ENCODE data around the gene DTD2. TPM values are rescaled to one million over a fixed set of nuclear protein-coding genes. Genes with fewer than 3 reads are reported as not detected.

The DTD2 gene
- total and polyA plus RNA-seq, 2 donors (not counting 1 experiment from before 2014, with no cell fraction given), result 25.4 to 40.8 TPM

DNA sequence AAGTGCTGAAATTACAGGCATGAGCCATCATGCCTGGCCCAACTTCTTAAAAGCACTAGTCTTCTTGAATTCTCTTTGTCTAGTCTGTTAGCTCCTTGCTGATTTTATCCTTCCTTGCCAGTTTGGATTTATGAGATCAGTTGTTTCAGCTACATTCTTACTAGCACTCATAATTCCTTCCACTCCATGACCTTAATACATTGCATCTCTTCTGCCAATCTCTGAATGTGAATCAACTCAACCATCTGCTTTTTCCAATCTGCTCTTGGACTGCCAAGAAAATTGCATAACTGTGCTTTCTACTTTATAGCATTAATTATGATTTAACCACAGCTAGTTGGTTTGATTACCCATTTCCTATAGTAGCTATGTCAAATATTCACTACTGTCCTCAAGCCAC is 22.0 kb downstream of the DTD2 start:
- Histone ChIP-seq H4K20me1 (ENCODE audit: control insufficient read depth, extremely low read depth, insufficient read depth, low read length) (no peaks in the 10 kb centered on the region), H3K9ac (ENCODE audit: insufficient read depth, low read length) (no peak overlapping the region), H3K4me3 (replicated peaks in 1 of 4; ENCODE audit: control extremely low read depth in 1 of 4, insufficient read depth in 1 of 4, low read depth in 3 of 4, low read length in 4 of 4) (no peak overlapping the region), H3K27ac (ENCODE audit: insufficient read depth, low read length) (peak overlapping the region; percentile 18), H3K79me2 (ENCODE audit: control insufficient read depth, insufficient read depth, low read length) (no peaks in the 10 kb centered on the region), H2AFZ (ENCODE audit: low read length) (no peak overlapping the region), H3K9me3 (ENCODE audit: control insufficient read depth, insufficient read depth, low read depth, low read length) (no peaks in the 10 kb centered on the region), H3K4me2 (ENCODE audit: extremely low read depth, insufficient read depth, low read length) (peak overlapping the region; percentile 15), H3K4me1 (ENCODE audit: control insufficient read depth, extremely low read depth, insufficient read depth, low read length) (no peaks in the 10 kb centered on the region), H3K27me3 (ENCODE audit: control insufficient read depth, insufficient read depth, low read length) (no peaks in the 10 kb centered on the region), H3K36me3 (ENCODE audit: control insufficient read depth, insufficient read depth, low read length) (no peaks in the 10 kb centered on the region)
- TF ChIP-seq EZH2 (IDR thresholded peaks at IDR 0.05; ENCODE audit: low read length, missing control alignments), result no peak
- TF ChIP-seq, protein P1, sequence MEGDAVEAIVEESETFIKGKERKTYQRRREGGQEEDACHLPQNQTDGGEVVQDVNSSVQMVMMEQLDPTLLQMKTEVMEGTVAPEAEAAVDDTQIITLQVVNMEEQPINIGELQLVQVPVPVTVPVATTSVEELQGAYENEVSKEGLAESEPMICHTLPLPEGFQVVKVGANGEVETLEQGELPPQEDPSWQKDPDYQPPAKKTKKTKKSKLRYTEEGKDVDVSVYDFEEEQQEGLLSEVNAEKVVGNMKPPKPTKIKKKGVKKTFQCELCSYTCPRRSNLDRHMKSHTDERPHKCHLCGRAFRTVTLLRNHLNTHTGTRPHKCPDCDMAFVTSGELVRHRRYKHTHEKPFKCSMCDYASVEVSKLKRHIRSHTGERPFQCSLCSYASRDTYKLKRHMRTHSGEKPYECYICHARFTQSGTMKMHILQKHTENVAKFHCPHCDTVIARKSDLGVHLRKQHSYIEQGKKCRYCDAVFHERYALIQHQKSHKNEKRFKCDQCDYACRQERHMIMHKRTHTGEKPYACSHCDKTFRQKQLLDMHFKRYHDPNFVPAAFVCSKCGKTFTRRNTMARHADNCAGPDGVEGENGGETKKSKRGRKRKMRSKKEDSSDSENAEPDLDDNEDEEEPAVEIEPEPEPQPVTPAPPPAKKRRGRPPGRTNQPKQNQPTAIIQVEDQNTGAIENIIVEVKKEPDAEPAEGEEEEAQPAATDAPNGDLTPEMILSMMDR (conservative IDR thresholded peaks at IDR 0.05 in 1 of 2, IDR thresholded peaks at IDR 0.05 in 1 of 2; ENCODE audit: low read depth in 1 of 2, low read length in 2 of 2), result no peak
- DNase-seq (ENCODE audit: low read depth in 2 of 2), result peak; percentile 50 to 87

DNA sequence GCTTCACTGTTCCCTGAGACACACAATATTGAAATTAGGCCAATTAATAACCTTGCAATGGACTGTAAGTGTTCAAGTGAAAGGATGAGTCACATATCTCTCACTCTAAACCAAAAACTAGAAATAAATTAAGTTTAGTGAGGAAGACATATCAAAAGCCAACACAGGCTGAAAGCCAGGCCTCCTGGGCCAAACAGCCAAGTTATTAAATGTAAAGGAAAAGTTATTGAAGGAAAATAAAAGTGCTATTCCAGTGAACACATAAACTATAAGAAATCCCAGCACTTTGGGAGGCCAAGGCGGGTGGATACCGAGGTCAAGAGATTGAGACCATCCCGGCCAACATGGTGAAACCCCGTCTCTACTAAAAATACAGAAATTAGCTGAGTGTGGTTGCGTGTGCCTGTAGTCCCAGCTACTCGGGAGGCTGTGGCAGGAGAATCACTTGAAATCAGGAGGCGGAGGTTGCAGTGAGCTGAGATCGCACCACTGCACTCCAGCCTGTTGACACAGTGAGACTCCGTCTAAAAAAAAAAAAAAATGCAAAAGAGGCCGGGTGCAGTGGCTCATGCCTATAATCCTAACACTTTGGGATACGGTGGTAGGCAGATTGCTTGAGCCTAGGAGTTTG is 26.6 kb downstream of the DTD2 start:
- Histone ChIP-seq H3K79me2 (ENCODE audit: control insufficient read depth, insufficient read depth, low read length) (no peaks in the 10 kb centered on the region), H3K4me3 (replicated peaks in 1 of 4; ENCODE audit: control extremely low read depth in 1 of 4, insufficient read depth in 1 of 4, low read depth in 3 of 4, low read length in 4 of 4) (no peak overlapping the region), H3K27me3 (ENCODE audit: control insufficient read depth, insufficient read depth, low read length) (no peaks in the 10 kb centered on the region), H3K27ac (ENCODE audit: insufficient read depth, low read length) (no peak overlapping the region), H2AFZ (ENCODE audit: low read length) (no peak overlapping the region), H3K4me1 (ENCODE audit: control insufficient read depth, extremely low read depth, insufficient read depth, low read length) (no peaks in the 10 kb centered on the region), H3K36me3 (ENCODE audit: control insufficient read depth, insufficient read depth, low read length) (no peaks in the 10 kb centered on the region), H3K4me2 (ENCODE audit: extremely low read depth, insufficient read depth, low read length) (no peak overlapping the region), H3K9me3 (ENCODE audit: control insufficient read depth, insufficient read depth, low read depth, low read length) (no peaks in the 10 kb centered on the region), H3K9ac (ENCODE audit: insufficient read depth, low read length) (no peak overlapping the region), H4K20me1 (ENCODE audit: control insufficient read depth, extremely low read depth, insufficient read depth, low read length) (no peaks in the 10 kb centered on the region)
- TF ChIP-seq EZH2 (IDR thresholded peaks at IDR 0.05; ENCODE audit: low read length, missing control alignments), result no peak
- TF ChIP-seq, protein P1 (conservative IDR thresholded peaks at IDR 0.05 in 1 of 2, IDR thresholded peaks at IDR 0.05 in 1 of 2; ENCODE audit: low read depth in 1 of 2, low read length in 2 of 2), result no peak
- peak in 1 of 2 donors; percentile 8 for DNase-seq (ENCODE audit: low read depth in 2 of 2)

DNA sequence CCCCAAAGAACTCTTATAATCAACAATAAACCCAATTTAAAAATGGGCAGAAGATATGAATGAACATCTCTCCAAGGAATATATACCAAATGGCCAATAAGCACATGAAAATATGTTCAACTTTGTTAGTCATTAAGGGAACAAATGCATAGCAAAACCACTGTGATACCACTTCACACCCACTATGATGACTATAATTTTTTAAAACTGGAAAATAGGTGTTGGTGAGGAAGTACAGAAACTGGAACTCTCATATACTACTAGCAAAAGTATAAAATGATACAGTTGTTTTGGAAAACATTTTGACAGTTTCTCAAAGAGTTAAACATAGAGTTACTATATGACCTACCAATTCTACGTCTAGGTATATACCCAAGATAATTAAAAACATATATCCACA is 27.5 kb downstream of the DTD2 start:
- Histone ChIP-seq H3K9me3 (ENCODE audit: control insufficient read depth, insufficient read depth, low read depth, low read length) (no peaks in the 10 kb centered on the region), H3K4me1 (ENCODE audit: control insufficient read depth, extremely low read depth, insufficient read depth, low read length) (no peaks in the 10 kb centered on the region), H3K36me3 (ENCODE audit: control insufficient read depth, insufficient read depth, low read length) (no peaks in the 10 kb centered on the region)

More for the DNA sequence above, 27.5 kb downstream of the DTD2 start:
- no peak overlapping the region for H3K27ac ChIP-seq (ENCODE audit: insufficient read depth, low read length)
- no peak overlapping the region for H2AFZ ChIP-seq (ENCODE audit: low read length)
- no peak overlapping the region for H3K9ac ChIP-seq (ENCODE audit: insufficient read depth, low read length)
- no peaks in the 10 kb centered on the region for H3K79me2 ChIP-seq (ENCODE audit: control insufficient read depth, insufficient read depth, low read length)
- no peaks in the 10 kb centered on the region for H4K20me1 ChIP-seq (ENCODE audit: control insufficient read depth, extremely low read depth, insufficient read depth, low read length)
- no peak overlapping the region for H3K4me3 ChIP-seq (replicated peaks in 1 of 4; ENCODE audit: control extremely low read depth in 1 of 4, insufficient read depth in 1 of 4, low read depth in 3 of 4, low read length in 4 of 4)
- TF ChIP-seq, protein P1 (conservative IDR thresholded peaks at IDR 0.05 in 1 of 2, IDR thresholded peaks at IDR 0.05 in 1 of 2; ENCODE audit: low read depth in 1 of 2, low read length in 2 of 2), result no peak
- no peak for TF ChIP-seq EZH2 (IDR thresholded peaks at IDR 0.05; ENCODE audit: low read length, missing control alignments)
- H3K4me2 ChIP-seq (ENCODE audit: extremely low read depth, insufficient read depth, low read length), result no peak overlapping the region
- DNase-seq (ENCODE audit: low read depth in 2 of 2), result no peak
- no peaks in the 10 kb centered on the region for H3K27me3 ChIP-seq (ENCODE audit: control insufficient read depth, insufficient read depth, low read length)

All from fibroblast of lung (primary cell).